GM19467 (cell line): ENCODE results near the gene PON2.
"Not testable (repeated sequence)": the region's sequence is repeated elsewhere in the genome, so short reads cannot be mapped to it uniquely, and the experiment has no call there.

Source experiments
- ATAC-seq: cut with Tn5 transposase; IDR thresholded peaks from one replicate; pipeline ENCODE4 v1.9.1; 2021; ENCODE audit warnings: mild to moderate bottlenecking, moderate library complexity; ENCODE audit not compliant: unreplicated experiment

The PON2 gene

GRCh38 chr7:95434557-95435421 is at the start of gene PON2:
TSS of gene PON2 (minus strand) at chr7:95435028. CDS start at chr7:95434951, 77 bp downstream.
- peak; percentile 96 for ATAC-seq

- no peak for ATAC-seq
These were observed 47.6 kb upstream of the PON2 start for GRCh38 chr7:95482424-95482823.

DNA sequence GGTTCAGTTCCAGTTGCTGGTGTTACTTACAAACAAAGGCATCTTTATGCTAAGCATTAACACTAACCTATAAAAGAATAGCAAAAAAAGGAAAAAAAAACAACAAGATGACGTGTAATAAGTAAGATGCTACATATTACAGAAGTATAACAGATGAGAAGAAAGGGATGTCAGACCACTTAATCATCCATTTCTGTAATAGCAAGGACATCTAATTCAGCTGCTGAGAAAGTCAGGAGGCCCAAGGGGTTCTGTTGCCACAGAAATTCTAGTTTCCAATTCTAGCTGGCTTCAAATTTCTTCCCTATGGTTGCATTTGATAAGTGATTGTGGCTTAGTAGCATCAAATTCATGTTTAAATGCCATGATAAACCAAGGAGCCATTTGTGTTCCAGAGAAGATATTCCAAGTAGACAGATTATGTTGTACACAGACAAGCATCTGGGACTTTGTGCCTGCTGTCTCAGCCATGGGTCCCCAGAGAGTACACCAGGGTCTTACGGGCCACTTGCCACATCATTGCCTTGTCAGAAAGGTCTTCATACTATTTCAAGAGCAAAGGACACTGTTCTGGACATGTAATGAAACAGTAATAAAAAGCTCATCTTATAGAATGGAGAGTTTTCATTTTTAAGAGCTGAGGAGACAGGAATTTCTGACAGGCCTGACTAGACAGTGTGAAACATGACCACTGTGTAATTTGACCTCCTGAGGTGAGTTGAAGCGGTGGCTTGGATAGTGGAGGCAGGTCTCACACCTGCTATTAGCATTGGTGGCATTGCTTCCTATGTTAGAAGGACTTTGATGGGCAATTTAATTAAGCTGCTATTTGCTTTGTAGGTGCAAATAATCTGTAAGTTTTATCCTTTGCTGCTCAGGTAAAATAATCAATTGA is 46.7 kb upstream of the PON2 start:
- ATAC-seq: no peak

DNA sequence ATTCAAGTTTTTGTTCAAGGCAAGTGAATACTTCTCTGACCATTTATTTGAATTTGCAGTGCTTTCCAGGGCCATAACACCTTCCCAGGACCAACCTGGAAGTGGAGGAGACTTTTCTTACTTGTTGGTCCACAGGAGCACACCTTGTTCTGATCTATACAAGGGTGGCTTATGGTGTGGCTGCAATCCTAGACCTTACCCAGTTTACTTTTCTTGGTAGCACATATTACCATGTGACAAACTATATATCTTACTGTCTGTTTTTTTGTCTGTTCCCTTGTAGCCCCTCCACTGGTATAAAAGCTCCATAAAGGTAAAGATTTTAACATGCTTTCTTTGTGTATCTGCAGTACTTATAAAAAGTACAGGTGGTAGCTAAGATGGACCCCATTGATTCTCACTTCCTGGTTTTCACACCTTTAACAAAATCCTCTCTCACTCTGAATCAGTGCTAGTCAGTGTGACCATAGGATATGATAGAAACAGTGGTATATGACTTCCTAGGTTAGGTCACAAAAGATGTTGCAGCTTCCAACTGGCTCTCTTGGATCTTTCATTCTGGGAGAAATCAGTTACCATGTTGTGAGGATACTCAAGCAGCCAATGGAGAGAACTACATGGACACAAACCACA is 45.3 kb upstream of the PON2 start:
- ATAC-seq: peak; percentile 65

DNA sequence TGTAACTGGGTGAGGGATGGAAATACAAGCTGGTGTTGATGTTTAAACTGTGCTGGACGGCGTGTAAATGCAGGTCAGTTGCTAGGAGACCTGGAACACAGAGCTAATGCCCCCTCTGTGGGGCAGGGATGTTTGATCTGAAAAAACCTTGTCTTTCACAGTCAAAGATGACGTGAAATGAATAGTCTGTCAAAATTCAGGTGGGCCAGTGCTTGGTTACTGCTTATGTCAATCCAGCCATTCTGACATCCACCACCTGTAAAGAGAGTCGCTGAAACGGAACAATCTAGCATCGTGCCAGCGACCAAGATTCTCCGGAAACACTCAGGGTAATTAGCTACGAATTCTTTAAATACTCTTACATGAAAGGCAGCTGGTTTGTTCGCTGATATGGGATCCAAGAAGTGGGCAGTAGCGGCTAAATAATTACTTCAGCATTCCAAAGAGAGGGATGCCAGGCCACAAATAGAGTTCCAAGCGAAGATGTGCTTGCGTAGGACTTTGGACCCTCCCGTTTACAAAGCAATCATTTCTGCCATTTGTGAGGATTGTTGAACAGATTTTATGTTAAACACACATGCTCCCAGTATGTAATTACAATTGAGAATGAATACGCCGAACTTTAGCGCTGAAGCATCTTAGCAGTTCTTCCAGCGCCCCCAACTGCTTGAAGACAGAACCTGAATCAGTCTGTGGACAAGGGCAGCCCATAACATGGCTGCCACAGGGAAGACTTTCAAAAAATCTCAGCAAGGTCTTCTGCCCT is 43.6 kb upstream of the PON2 start:
- no peak for ATAC-seq

DNA sequence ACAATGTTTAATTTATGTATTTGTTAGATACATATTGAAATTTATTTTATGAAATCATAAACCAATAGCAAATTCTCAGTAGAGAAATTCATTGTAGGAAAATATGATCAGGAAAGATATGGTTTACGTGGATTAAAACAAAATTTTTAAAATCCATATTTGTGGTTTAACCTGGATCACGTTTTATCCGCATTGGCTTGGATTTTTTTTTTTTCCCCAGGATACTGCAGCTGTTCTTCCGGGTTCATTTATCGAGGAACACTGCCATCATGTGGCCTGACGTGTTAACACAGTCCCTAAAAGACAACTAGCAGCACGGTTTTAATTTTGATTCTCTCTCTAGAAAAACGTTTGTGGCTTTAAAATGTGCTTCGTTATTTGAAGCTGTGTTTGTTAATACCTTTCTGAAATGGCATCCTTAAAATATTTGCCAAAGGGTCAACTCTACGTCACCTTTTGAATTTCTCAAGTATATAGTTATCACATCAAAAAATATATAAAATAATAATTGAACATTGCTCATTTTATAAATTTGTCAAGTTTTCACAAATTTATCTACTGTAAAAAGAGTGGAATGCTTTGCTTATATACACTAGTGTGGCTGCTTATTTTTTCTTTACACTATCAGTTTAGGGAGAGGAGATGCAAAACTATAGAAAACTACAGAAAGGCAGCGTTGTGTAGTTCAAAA is 42.2 kb upstream of the PON2 start:
- peak; percentile 67 for ATAC-seq

DNA sequence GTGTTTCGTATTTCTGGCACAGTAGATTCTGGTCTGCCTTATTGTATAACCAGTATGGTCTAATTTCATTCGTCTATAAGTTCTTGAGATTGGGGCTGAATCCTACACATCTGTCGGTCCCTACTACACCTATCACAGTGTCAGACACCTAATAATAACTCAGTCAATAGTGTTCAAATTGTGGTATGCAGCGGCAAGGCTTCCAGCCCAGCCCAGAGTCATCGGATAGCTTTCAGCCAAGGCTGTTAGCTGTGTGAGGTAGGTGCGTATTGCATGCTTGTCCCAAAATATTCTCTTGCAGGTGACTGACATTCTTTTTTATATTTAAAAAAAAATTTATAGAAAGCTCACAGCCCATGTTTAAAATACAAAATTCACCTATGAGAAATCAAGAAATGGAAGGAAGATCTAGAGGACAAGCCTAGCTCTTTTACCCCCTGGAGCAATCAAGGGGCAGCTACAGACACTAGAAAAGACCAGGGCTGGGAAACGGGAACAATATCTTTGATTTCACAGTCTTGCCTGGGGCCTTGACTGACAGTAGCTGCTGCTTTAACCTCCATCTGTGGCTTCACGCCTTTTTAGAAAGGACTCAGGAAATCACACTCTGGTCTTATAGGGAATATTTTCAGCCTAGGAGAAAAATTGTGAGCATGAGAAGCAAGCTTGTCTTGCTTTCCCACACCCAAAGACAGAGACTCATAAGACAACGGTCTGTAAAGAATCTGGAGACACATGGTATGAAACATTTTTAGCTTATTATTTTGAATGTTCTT is 41.4 kb upstream of the PON2 start:
- no peak for ATAC-seq

DNA sequence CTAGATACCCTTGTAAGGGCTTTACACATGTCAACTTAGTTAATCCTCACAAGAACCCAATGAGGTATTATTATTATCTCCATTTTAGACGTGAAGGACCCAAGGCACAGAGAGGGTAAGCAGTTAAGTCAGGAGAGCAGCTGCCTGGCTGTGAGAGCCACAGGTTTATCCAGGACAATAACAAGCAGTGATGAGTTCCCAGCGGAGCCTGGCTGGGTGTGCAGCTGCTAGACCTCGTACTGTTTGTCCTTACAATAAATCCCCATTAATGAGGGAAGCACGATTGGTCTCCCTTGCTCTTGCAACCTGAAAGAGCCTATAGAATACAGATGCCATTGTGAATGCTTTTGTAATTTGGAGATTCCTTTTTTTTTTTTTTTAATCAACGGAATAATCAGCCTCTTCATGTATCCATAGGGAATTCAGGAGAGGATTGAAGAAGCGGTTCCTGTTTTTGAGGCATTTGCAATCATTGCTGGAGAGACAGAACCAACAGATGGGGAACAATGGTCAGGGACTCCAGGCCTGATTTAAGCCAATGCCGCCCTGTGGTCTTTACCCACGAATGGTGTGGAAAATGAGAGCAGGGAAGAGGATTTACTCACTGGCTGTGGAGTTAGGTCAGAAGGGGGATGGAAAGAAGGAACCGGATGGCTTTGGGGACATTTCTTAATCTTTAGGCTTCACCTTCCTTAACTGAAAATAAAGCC is 38.6 kb upstream of the PON2 start:
- no peak for ATAC-seq

DNA sequence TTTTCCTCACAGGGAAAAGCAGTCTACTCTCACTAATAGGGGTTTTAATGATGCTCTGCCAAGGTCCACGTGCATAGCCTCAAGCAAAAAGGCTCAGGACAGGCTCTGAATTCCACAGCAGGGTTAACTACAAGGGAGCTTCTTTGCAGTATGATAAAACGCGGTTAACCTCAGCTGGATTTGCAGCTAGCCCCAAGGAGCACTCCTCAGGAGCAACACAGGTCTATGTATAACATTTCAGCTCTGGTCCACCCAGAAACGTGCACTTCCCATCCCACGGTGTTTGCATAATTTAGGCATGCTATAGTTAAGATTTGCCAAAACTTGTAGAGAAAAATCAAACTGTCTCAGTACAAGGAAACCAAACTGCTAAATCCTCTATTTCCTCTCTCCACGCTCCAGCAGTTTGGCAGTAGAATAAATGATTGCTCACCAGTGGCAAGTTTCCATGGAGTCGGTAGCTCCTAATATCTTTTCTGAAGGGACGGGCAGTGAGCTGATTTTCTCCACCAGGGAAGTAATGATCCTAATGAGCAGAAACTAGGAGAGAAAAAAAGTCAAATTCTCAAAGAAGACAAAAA is 37.8 kb upstream of the PON2 start:
- no peak for ATAC-seq

- ATAC-seq: no peak
These were observed 36.2 kb upstream of the PON2 start for GRCh38 chr7:95471071-95471470.

DNA sequence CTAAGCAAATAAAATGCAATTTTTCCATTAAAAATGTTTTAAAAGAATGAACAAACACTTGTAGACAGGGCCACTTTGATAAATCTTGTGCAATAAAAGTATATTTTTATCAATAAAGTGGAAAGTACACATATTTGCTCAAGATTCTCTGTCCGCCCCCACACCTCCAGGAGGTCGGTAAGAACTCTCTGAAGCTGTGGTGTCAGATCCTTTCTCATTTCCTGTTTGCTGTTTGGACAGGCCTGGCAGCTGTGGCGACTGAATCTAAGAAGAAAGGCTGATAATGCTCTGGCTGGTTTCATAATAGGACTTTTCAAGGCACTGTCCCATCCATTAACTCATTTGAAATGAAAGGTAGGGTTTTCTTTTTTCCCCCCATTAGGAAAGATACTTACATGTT is 35.6 kb upstream of the PON2 start:
- ATAC-seq: peak; percentile 97

DNA sequence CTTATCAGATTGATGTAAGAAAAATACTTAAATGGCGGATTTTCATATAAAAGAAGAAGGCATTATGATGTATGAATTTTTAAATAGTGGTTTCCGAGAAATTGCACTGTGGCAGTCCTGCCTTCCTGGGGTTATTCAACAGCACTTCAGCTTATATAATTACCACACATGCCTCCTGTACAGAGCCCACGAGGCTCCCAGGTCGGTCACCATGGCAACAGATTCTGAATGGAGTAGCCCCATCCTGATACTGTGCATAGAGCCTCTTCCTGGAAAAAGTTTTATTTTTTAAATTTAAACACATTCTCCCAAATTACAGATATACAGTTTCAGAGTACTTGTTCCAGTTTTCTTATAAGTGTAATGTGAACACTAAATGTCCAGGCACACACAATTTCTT is 35.0 kb upstream of the PON2 start:
- no peak for ATAC-seq

- no peak for ATAC-seq
These were observed 34.4 kb upstream of the PON2 start for GRCh38 chr7:95469187-95469586.

GRCh38 chr7:95467912-95468607 is 33.2 kb upstream of the PON2 start:
- ATAC-seq: no peak

DNA sequence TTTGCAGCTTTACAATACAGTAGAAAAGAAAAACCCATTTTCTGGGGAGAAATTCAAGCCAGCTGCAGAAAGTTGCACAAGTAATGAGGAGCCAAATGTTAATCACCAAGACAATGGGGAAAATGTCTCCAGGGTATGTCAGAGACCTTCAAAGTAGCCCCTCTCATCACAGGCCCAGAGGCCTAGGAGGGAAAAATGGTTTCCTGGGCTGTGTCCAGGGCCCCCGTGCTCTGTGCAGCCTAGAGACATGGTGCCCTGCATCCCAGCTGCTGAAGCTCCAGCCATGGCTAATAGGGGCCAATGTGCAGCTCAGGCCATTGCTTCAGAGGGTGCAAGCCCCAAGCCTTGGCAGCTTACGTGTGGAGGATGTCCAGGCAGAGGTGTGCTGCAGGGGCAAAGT is 25.8 kb upstream of the PON2 start:
- ATAC-seq: not testable (repeated sequence)

DNA sequence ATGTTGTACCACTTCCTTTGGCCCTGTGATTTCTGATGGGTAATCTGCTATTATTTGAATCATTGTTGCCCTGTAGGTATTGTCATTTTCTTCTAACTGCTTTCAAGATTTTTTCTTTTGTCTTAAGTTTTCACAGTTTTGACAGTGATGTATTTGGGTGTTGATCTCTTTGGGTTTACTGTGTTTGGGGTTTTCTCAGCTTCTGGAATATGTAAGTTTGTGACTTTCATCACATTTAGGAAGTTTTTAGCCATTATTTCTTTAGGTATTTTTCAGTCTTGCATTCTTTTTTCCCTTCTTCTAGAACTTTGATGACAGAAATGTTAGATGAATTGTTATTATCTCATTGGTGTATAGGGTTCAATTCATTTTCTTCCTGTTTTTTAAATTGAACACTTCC is 23.1 kb upstream of the PON2 start:
- ATAC-seq: no peak

DNA sequence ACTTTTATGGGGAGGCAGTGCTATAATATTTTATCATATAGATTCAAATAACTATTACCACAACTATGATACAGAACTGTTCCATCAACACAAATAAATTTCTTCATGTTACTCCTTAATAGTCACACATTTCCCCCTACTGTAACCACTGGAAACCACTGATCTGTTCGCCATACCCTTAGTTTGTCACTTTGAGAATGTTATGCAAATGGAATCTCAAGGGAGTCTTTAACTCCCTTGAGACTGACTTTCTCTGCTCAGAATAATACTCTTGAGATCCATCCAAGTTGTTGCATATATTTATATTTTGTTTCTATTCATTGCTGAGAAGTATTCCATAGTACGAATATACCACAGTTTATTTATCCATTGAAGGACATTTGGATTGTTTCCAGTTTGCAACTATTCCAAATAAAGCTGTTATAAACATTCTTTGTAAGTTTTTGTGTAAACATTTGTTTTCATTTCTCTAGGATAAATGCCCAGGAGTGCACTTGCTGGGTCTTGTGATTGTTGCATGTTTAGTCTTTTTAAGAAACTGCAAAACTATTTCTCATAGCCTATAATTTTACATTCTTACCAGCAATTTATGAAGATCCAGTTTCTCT is 19.7 kb upstream of the PON2 start:
- ATAC-seq: no peak
